Stimulated activated CD4-positive, alpha-beta T cell treated with anti-CD3 and anti-CD28 coated beads, TNF-alpha, amount 100 ng/mL, for 24 hours (primary cell): ENCODE data around the gene CNOT6L.

Experiments used
- DNase-seq, 3 experiments: peaks; one replicate each; pipeline ENCODE4 v3.0.0-alpha.2; 2020; ENCODE audit warnings: low read depth in 3 of 3

Gene CNOT6L

GRCh38 chr4:77820649-77821561, 1.7 kb upstream of the CNOT6L start:
- DNase-seq: no peak

GRCh38 chr4:77819843-77820648, 878 bp upstream of the CNOT6L start:
- DNase-seq: peak; percentile 87 to 94 (median 90)

- DNase-seq: peak in 1 of 3 experiments; percentile 67
Measured at GRCh38 chr4:77819404-77819842, 255 bp upstream of the CNOT6L start.

GRCh38 chr4:77818073-77818601, 1.0 kb downstream of the CNOT6L start:
- DNase-seq: peak in 2 of 3 experiments; percentile 27 to 47

GRCh38 chr4:77817304-77818072, 1.7 kb downstream of the CNOT6L start:
- no peak for DNase-seq

- no peak for DNase-seq
Measured at GRCh38 chr4:77816546-77816945, 2.6 kb downstream of the CNOT6L start.

- no peak for DNase-seq
Measured at GRCh38 chr4:77815636-77816035, 3.5 kb downstream of the CNOT6L start.

- DNase-seq: no peak
Measured at GRCh38 chr4:77805840-77806239, 13.3 kb downstream of the CNOT6L start.

- no peak for DNase-seq
Measured at GRCh38 chr4:77804471-77804870, 14.7 kb downstream of the CNOT6L start.

GRCh38 chr4:77802402-77802801, 16.8 kb downstream of the CNOT6L start:
- no peak for DNase-seq

GRCh38 chr4:77801260-77801608, 17.9 kb downstream of the CNOT6L start:
- no peak for DNase-seq

GRCh38 chr4:77800483-77801259, 18.5 kb downstream of the CNOT6L start:
- no peak for DNase-seq

GRCh38 chr4:77800077-77800476, 19.1 kb downstream of the CNOT6L start:
- DNase-seq: no peak

- DNase-seq: no peak
Measured at GRCh38 chr4:77798385-77798784, 20.8 kb downstream of the CNOT6L start.

GRCh38 chr4:77797239-77797638, 21.9 kb downstream of the CNOT6L start:
- no peak for DNase-seq

GRCh38 chr4:77795326-77795725, 23.8 kb downstream of the CNOT6L start:
- no peak for DNase-seq

GRCh38 chr4:77790146-77790545, 29.0 kb downstream of the CNOT6L start:
- DNase-seq: no peak

- no peak for DNase-seq
Measured at GRCh38 chr4:77788990-77789389, 30.2 kb downstream of the CNOT6L start.

GRCh38 chr4:77787969-77788368, 31.2 kb downstream of the CNOT6L start:
- no peak for DNase-seq

GRCh38 chr4:77785669-77786068, 33.5 kb downstream of the CNOT6L start:
- DNase-seq: no peak

GRCh38 chr4:77783895-77784294, 35.3 kb downstream of the CNOT6L start:
- no peak for DNase-seq
